HG02571 (cell line): ENCODE data around the gene MRTFA.

ENCODE experiments used
- ATAC-seq: cut with Tn5 transposase; IDR thresholded peaks from one replicate; pipeline ENCODE4 v1.9.1; 2021; ENCODE audit warnings: mild to moderate bottlenecking, moderate library complexity; ENCODE audit not compliant: unreplicated experiment

The MRTFA gene

DNA sequence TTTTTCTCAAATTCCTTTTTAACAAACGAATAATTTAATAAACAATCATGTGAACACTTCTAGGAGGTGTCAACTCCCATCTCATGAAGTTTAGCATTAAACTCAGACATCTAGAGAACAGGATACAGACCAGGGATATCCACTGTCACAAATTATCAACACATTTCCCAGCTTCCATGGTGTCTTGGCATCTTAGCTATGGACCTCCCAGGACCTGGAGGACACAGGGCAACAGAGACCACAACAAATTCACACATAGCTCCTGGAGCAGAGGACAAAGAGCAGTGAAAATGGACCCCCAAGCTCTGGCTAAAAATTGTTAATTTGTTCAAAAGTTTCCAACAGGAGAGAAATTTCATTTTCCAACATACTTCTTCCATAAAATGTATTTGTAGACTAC lies 163.9 kb downstream of the MRTFA start:
- ATAC-seq: no peak

DNA sequence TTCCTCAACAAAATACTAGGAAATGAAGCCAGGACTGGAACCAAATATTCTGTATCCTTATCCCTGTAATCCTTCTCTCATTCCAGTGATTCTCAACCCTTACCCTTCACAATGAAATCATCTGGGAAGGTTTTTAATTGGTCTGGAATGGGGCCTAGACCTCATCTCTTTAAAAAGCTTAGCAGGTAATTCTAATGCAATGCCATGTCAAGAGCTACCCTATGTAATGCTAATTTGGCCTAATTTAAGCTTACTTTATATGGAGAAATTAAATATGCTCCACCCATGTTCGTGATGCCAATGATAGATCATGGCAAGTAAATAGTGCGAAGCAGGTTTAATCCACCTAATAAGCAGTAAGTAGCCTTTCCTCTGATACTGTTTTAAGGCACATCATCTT lies 164.5 kb downstream of the MRTFA start:
- no peak for ATAC-seq

DNA sequence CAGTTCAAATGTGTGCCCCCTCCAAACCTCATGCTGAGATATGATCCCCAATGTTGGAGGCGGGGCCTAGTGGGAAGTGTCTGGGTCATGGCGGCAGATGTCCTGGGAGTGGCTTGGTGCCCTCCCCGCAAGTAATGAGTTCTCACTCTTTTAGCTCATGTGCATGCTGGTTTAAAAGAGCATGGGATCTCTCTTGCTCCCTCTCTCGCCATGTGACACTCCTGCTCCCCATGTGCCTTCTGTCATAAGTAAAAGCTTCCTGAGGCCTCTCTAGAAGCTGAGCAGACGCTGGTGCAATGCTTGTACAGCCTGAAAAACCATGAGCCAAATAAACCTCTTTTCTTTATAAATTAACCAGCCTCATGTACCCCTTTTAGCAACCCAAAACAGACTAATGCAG lies 167.3 kb downstream of the MRTFA start:
- ATAC-seq: no peak

DNA sequence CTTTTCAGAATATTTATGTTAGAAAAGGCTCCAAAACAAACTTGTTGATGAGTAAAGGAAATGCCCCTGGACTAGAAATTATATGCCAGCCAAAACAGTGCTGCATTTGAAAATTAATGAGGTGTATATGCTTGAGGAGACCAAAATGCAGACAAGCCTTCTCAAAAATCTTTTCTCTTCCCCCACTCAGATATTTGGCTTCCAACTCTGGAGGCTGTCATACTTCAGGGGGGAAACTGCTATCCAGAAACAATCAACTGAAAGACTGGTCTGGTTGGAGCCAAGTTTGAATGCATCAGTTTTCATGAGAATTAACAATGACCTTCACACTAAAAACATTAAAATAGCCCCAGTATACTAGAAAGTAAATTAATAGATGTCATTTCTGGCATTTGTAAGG lies 167.9 kb downstream of the MRTFA start:
- ATAC-seq: no peak

DNA sequence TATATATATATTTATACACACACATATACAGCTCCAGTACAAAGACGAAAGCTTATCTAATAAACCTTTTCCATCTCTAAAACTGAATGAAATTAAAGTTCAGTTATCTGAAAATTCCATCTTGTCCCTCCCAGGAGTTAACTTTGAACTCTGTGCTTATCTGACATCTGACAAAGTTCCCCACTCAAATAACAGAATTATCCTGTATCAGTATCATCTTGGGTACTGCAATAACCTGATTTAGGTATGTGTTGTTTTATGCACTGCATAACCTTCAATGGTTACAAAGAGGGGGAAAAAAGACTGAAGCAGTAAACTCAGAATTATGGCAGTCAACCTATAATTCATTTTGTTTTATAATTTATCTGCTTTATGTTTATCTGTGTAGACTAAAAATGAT lies 169.5 kb downstream of the MRTFA start:
- no peak for ATAC-seq

DNA sequence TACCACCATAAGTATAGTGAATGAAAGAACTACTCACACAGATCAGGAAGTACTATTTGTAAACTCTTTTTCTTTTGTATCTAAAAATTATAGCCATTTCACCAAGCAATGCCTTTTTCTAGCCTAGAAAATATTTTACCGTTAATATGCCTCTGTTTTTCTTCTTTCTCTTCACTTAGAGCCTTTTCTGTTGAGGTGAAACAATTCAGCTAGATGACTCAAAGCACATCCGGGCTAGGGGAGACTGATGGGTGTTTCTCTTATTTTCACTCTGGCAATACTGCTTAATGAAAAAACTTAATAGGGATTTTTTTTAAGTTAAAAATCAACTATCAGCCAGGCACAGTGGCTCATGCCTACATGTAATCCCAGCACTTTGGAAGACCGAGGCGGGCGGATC lies 172.8 kb downstream of the MRTFA start:
- ATAC-seq: no peak

DNA sequence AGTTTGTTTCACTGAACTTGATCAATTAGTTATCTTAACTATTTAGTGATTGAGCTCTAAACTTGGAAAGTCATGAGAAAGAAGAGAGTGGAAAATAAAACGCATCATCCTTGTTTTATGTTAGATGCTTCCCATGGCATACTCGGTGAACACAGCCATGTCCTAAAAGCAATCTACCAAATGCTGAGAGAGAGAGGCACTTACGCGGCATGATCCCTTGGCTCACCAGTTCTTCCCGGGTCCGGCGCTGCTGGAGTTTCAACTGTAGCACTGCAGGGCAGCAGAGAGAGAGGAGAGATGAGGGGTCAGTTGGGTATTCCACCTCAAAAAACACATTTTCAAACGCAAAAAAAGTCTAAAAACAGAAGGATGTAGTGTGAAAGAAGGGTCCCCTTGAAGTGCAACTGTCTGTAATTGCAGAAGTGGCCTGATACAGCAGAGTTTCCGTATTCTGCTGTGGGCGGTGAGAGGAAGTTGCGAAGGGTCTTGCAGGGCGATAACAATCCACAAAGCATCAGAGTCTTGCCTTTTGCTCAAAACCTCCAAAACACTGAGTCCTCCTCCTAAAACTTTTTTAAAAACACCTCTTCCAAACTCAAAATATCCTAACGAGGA lies 173.4 kb downstream of the MRTFA start:
- no peak for ATAC-seq

DNA sequence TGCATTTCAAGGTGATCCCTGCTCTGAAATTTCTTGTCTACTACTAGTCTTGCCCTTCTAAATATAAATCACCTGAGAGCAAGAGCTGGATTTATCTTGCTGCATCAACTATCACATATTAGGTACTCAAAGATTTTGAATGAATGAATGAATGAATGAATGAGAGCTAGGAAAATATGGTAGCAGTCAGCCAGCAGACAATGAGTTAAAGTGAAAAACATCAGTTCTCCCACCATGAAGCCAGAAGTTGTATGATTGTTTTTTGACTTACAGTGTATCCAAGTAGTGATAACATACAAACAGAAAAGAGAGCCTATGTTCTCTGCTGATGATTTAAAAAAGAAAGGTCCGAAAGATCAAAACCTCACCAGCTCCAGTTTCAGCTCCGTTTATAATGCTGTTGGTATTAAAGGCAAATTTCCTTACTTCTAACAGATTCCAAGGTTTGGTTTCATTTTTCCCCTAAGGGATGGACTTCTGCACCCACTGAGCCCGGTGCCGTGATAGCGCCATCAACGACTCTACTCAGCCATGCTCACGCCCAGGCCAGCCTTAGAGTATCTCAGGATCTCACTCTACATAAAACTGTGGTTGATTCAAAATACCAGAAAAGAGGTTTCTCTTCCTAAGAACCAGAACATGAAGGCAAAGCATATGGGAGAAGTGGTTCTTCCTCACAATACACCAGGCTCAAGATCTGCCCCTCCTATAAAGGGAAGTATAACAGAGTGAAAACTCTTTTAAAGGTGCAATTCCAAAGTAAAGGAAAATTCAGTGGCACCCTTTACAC lies 174.1 kb downstream of the MRTFA start:
- ATAC-seq: no peak

DNA sequence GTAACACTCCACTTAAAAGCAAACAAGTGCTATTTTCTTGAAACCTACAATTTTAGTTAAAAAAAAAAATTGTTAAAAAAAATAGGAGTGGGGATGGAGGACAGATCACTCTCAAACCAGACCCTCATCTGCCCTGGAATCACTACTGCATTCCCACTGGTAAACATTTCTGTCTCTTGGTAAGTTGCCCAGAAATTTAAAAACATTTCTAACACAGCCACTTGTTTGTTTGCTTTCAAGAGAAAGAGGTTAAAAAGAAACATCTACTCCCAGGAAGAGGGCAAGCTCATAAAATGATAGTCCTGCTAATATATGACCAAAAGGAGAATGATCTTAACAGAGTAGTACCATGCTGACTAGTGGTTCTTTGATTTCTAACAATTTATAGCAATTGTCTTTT lies 182.8 kb downstream of the MRTFA start:
- no peak for ATAC-seq

DNA sequence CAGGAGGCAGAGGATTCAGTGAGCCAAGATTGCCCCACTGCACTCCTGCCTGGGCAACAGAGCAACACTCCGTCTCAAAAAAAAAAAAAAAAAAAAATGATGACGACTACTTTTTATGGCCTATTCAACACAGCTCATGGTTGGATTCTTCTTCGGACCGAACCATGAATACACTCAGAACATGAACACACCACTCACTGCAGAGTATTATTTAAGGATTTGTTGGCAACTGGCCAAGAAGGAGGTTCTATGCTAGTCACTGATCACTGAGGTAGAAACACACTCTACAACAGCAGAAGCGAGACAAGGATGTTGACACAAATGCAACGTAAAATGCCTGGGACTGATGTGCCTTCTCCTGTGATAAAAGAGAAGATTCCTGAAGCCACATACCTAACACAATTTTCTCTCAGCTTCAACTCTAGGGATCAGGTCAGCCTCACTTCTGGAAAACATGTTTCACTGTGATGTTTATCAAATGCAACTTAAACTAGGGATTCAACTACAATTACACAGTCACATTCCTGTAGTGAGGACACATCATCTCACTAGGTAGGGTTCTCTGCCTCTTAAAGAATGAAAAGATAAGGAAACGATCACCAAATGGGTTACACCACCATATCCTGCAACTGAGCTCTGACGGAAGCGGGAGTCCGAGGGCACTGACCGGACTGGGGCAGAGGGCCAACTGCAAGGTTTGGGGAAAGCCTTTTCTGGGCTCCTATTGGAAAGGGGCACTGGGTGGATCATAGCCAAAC lies 183.6 kb downstream of the MRTFA start:
- ATAC-seq: no peak

DNA sequence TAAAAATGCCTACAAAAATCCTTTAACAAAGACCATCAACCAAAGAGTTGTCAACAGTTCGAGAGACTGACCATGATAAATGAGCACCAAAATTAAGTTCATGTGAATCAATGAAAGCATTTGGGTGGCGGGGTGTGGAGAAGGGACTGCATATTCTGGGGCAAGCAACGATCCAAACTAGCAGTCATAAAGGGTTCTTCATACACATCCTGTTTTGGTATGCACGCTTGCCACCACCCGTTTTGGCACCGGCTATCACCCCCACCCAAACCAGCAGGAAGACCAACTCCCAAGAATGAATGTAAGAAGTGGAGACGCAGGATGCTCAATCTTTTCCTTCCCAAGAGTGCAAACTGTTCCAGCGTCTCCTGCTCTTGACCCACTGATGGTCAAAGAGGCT lies 185.3 kb downstream of the MRTFA start:
- ATAC-seq: no peak

DNA sequence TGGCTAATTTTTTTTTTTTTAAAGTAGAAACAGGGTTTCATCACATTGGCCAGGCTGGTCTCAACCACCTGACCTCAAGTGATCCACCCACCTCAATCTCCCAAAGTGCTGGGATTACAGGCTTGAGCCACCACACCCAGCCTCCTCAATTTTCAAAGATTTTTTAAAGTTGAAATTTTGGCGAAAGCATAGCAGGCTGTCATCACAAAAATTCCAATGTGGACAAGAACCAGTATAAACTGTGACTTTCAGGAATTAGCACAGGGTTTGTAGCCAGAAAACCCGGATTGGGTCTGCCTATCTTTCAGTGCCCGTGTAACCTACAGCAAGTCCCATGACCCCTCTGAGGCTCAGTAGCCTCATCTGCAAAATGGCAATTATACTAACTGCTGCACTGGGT lies 185.9 kb downstream of the MRTFA start:
- no peak for ATAC-seq

DNA sequence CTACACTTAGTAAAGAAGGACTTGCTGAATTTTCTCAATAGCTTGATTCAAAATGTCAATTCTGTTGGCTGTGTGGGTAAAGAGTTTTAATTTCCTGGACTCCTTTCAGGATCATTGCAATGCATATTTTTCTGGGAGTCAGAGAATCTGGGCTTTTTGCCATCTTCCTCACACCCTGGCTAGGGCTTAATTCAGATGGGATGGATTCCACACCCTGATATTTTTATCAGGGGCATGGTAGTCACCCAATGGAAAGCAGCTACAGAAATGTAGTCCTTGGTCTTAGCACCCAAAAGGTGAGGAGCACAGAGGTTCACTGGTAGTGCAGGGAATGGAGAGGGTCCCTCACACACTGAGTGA lies 186.9 kb downstream of the MRTFA start:
- no peak for ATAC-seq

DNA sequence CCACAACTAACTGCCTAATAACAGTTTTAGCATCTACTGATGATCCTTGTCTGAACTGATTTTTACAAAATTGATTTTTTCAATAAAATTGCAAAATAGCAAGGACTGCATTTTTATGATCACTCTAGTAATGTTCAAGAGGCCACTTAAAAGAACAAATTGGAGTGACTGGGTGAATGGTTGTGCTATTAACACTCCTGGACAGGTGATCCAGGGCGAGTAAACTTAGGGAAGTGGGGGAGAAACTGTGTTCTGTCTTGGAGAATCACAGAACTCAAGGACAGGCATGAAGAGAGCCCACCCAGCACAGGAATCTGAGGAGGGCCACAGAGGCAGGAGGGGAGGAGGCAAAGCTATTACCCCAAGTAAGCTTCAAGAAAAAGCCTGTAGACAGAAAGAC lies 190.3 kb downstream of the MRTFA start:
- ATAC-seq: no peak

DNA sequence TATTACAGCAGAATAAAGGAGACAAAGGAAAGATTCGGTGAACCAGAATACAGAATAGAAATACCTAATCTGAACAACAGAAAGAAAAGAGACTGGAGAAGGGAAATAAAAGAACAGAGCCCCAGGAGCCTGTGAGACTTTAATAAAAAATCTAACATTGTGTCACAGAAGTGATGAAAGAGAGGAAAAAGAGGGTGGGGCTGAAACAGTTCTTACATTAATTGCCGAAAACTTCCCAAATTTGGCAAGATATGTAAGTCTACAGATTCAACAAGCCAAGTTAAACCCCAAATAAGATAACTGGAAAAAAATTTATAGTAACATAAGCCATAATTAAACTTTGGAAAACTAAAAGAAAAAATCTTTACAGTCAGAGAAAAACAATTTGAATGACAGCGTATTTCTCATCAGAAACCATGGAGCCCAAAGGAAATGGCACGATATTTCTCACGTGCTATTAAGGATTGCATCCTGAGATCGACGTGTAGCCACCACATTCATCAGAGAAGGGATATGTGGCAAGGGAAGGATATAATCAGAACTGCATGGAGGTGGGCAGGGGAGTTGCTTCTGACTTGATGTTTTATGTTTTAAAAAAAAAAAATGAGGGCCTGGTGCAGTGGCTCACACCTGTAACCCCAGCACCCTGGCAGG lies 192.2 kb downstream of the MRTFA start:
- ATAC-seq: no peak

DNA sequence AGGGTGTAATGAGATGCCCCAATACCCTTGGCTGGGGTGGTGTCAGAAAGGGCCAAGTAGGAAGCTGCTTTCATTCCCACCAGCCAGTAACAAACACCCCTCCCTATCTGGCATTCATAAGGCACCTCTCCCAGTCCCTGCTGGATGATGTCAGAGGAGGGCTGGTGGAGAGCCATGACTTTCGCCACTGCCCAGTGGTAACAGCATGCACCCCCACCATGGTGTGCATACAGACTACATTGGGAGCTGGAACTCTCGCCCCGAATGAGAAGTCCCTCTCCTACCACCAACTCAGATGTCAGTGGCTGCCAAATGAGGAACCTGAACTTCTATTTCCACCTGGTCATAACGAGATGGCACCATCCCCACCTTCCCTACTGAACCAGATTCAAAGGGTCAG lies 192.8 kb downstream of the MRTFA start:
- ATAC-seq: no peak

DNA sequence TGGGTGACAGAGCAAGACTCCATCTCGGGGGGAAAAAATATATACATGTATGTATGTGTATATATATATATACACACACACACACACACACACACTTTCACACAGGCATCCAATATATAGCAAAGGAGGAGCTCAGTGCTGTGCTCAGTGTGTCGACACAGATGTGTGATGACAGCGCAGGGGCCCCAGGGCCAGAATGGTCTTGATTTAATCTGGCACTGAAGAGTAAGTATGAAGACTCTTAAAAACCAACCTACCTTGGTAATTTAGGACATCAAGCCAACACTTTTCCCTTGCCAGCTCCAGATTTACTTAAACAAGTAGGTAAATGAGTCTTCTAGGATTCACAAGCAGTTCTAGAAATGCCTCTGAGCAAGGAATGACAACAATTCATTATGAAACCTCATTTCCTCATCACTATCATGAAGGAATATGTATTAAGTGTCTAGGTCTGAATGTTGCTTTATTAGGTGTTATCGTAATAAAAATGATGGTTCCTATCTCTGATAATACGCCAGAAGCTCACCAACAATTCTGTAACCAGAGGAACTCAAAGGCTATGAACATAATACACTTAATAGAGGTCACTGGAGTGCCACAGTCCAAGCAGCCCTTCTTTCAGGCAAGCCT lies 194.6 kb downstream of the MRTFA start:
- ATAC-seq: no peak

DNA sequence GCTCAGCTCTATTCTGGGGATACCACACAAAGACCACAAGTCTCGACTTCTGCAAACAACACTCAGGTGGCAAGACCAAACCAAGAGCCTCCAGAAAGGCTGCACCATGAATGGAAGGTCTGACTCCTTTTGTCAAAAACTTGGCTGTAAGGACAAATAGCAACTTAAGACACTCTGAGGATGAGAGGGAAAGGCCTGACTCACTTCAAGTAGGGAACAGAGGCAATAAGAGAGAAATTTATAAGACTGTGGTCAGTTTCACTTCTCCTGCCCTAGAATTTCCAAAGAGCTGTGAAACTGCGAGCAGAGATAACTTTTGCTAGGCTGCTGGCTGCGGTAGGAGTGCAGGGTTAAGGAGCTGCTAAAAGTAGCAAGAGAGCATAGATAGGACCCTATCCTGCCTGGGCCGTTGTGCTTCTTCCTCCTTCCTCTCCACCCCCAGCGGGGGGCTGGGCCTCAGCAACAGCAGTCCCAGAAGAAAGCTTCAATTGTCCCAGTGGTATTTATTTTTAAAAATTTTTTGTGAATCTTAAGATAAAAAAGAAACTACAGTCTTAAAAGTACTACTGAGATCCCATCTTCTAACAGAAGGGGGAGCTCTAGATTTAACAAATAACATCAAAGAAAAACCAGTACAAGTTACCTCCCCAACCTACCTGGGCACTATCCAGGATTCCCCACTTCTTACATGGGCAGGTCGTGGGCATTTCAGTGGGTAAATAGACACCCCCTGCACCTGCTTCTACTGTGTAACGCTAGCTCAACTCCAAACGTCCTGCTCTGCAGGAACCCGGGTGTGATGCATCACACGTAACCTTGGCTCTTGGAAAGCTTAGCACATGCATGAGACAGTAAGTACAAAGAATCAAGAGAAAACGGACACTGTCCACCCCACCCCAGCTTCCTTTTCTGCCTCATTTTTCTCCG lies 199.8 kb downstream of the MRTFA start:
- no peak for ATAC-seq

DNA sequence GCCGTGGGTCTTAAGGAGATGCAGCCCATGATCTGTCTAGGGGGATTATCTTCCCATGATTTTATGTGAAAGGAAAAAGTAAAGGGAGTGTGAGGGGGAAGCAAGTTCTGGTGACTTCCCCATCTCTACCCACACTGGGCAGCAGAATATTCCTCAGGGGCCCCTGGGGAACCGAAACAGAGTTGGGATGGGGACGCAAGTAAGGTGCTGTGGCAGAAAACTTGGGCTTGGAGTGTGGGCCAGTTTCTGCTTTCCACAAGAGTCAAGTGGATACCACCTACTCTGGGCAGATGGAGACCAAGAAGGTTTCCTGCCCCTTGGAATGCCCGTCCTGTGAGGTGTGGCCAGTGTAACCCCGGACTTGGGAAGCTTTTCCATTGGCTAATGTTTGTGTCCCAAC lies 201.8 kb downstream of the MRTFA start:
- ATAC-seq: no peak

DNA sequence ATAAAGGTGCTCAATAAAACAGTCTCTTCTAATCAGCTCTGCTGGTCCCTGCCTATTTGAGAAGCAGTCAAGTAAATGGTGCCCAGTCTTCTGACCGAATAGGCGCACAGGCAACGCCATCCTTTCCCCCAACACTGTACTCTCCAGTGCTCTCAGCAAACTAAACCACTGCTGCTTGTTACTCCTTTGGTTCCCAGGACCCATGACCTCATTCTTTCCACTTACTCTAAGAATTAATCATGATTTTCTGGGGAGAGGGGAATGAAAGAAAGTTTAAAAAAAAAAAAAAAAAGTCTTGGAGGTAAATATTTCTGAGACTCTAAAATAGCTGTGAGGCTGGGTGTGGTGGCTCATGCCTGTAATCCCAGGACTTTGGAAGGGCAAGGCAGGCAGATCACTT lies 202.4 kb downstream of the MRTFA start:
- no peak for ATAC-seq
